DND-41 (cell line): Measurements from ENCODE around the gene RAB6B.

Experiments used
- ATAC-seq: fragments of 200-7000 bp; cut with Tn5 transposase; 3 replicates; pipeline ENCODE4 v1.9.1; 2021; ENCODE audit warnings: low read depth; ENCODE audit not compliant: insufficient read depth
- DNase-seq: peaks from one replicate; pipeline ENCODE4 v3.0.0-alpha.2; 2020
- H2AFZ ChIP-seq: 2 replicates; pipeline ENCODE4 v1.6.0; 2012; ENCODE audit warnings: low read depth, low read length
- H3K27ac ChIP-seq: 2 replicates; pipeline ENCODE4 v1.5.1; 2012; ENCODE audit warnings: low read length, inconsistent platforms
- H3K27me3 ChIP-seq: fragments of 200-600 bp; sonication (generic); 2 replicates; pipeline ENCODE4 v1.6.0; 2012; ENCODE audit warnings: low read length, mild to moderate bottlenecking, inconsistent platforms; ENCODE audit not compliant: insufficient read depth, poor library complexity
- H3K36me3 ChIP-seq: 2 replicates; pipeline ENCODE4 v1.5.1; 2012; ENCODE audit warnings: low read length, inconsistent platforms; ENCODE audit not compliant: insufficient read depth
- H3K4me1 ChIP-seq: 2 replicates; pipeline ENCODE4 v1.5.1; 2012; ENCODE audit warnings: mild to moderate bottlenecking, low read length; ENCODE audit not compliant: insufficient read depth
- H3K4me2 ChIP-seq: 2 replicates; pipeline ENCODE4 v1.6.0; 2012; ENCODE audit warnings: mild to moderate bottlenecking, moderate library complexity, low read length, inconsistent platforms; ENCODE audit not compliant: insufficient read depth
- H3K4me3 ChIP-seq, 2 experiments: fragments of 200-600 bp in 1 of 2; shearing (Covaris generic) in 1 of 2; 2 replicates each; pipeline ENCODE4 v1.5.1; 2012 to 2016; ENCODE audit warnings: inconsistent platforms in 2 of 2, low read length in 2 of 2, mild to moderate bottlenecking in 2 of 2, low read depth in 1 of 2, moderate library complexity in 1 of 2
- H3K79me2 ChIP-seq: 2 replicates; pipeline ENCODE4 v1.6.0; 2012; ENCODE audit warnings: low read length, inconsistent platforms; ENCODE audit not compliant: insufficient read depth
- H3K9ac ChIP-seq: 2 replicates; pipeline ENCODE4 v1.6.0; 2012; ENCODE audit warnings: low read depth, mild to moderate bottlenecking, inconsistent platforms, low read length, moderate library complexity
- H3K9me3 ChIP-seq: 2 replicates; pipeline ENCODE4 v1.5.1; 2012; ENCODE audit warnings: low read length, moderate library complexity, mild to moderate bottlenecking, inconsistent platforms; ENCODE audit not compliant: insufficient read depth, severe bottlenecking
- H4K20me1 ChIP-seq: 2 replicates; pipeline ENCODE4 v1.6.0; 2012; ENCODE audit warnings: low read length; ENCODE audit not compliant: insufficient read depth
- CTCF ChIP-seq: IDR thresholded peaks from 2 replicates; pipeline ENCODE4 v1.5.1; 2012; ENCODE audit warnings: borderline replicate concordance, low read length, moderate library complexity, mild to moderate bottlenecking; ENCODE audit not compliant: poor library complexity, severe bottlenecking; ENCODE audit errors: extremely low read depth
- EZH2 ChIP-seq: IDR thresholded peaks from 3 replicates; pipeline ENCODE4 v1.6.1; 2012; ENCODE audit warnings: borderline replicate concordance, low read depth, mild to moderate bottlenecking, moderate library complexity, low read length, inconsistent platforms; ENCODE audit not compliant: severe bottlenecking

RAB6B gene

GRCh38 chr3:133937756-133938601 lies 42.3 kb upstream of the RAB6B start:
- Histone ChIP-seq H3K4me2 (no peak overlapping the region), H3K9me3 (no peaks in the 10 kb centered on the region), H3K4me3 (no peak overlapping the region), H3K27ac (no peak overlapping the region), H3K4me1 (peaks cover 15% of the 10 kb centered on the region), H3K27me3 (peaks cover 3% of the 10 kb centered on the region), H3K9ac (no peak overlapping the region), H4K20me1 (no peaks in the 10 kb centered on the region), H3K79me2 (no peaks in the 10 kb centered on the region), H2AFZ (no peak overlapping the region), H3K36me3 (no peaks in the 10 kb centered on the region)
- DNase-seq (no peak), ATAC-seq (no peak)
- TF ChIP-seq CTCF (no peak), EZH2 (no peak)

GRCh38 chr3:133937061-133937686 lies 41.5 kb upstream of the RAB6B start:
- no peaks in the 10 kb centered on the region for H3K36me3 ChIP-seq
- no peaks in the 10 kb centered on the region for H4K20me1 ChIP-seq
- no peak for ATAC-seq
- H3K9me3 ChIP-seq: no peaks in the 10 kb centered on the region
- TF ChIP-seq EZH2 (no peak), CTCF (no peak)
- H3K4me3 ChIP-seq: no peak overlapping the region
- no peak overlapping the region for H2AFZ ChIP-seq
- DNase-seq: no peak
- H3K79me2 ChIP-seq: no peaks in the 10 kb centered on the region
- peaks cover 7% of the 10 kb centered on the region for H3K4me1 ChIP-seq
- H3K27me3 ChIP-seq: peaks cover 3% of the 10 kb centered on the region
- no peak overlapping the region for H3K27ac ChIP-seq
- no peak overlapping the region for H3K9ac ChIP-seq
- no peak overlapping the region for H3K4me2 ChIP-seq

DNA sequence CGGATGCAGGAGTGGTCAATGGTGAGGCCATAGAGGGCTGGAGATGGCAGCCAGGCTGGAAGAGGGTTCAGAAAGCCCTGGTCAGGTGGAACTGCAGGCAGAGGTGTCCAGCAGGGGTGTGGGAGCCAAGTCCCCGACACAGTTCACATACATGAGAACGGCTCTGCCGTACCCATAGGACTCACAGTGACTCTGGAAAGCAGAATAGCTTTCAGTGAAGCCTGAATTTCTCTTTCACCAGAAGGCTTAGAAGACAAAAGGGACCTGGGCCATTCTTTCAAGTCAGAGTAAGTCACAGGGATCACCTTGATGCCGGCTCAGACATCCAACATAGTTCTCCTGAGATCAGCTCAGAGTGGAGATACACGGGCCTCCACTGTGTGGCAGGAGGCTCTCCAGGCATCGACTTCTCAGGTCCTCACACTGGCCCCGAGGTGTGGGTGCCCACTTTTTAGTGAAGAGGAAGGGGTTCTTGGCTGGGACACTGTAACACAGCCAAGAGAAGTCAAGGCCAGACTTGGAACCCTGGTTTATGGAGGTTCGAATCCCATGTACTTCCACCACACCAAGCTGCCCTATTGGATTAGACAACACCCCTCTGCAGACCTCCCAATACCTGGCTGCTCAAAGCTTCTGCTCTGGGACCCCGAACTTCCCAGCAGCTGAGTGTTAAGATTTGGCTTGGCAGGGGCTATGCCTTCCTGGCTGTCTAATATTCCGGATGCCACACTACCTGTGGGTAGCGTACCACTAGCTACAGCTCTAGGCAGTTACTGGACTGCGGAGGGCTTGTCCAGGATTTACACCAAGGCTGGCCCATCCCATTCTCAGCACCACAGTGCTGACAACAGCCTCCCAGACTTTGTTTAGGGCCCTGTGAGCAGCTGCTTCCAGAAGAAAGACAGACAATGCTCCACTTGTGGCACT lies 40.4 kb upstream of the RAB6B start:
- Histone ChIP-seq H3K27me3 (peaks cover 3% of the 10 kb centered on the region), H4K20me1 (no peaks in the 10 kb centered on the region), H3K9me3 (no peaks in the 10 kb centered on the region), H3K4me3 (no peak overlapping the region), H3K27ac (no peak overlapping the region), H3K4me1 (no peaks in the 10 kb centered on the region), H3K9ac (no peak overlapping the region), H3K36me3 (no peaks in the 10 kb centered on the region), H3K79me2 (no peaks in the 10 kb centered on the region), H2AFZ (no peak overlapping the region), H3K4me2 (no peak overlapping the region)
- TF ChIP-seq CTCF: no peak
- no peak for TF ChIP-seq EZH2
- ATAC-seq: no peak
- no peak for DNase-seq
